Gastroesophageal sphincter (tissue), 3 donors: ENCODE data around the gene ZNF865.

Experiments used
- EP300 ChIP-seq: sonication (generic); formaldehyde crosslinking; IDR thresholded peaks from one replicate; pipeline ENCODE4 v1.6.1; 2017; ENCODE audit warnings: antibody characterized with exemption, mild to moderate bottlenecking
- POLR2AphosphoS5 ChIP-seq: sonication (generic); formaldehyde crosslinking; IDR thresholded peaks from one replicate; pipeline ENCODE4 v1.6.1; 2017; ENCODE audit warnings: antibody characterized with exemption
- TF ChIP-seq, protein P1 (sequence below), 4 experiments: fragments of 200-600 bp in 2 of 4; fragments of 450-650 bp in 2 of 4; sonication (generic) in 1 of 4; IDR thresholded peaks; one replicate each; pipeline ENCODE4 v1.5.1; 2017 to 2019; ENCODE audit warnings: antibody characterized with exemption in 4 of 4, mild to moderate bottlenecking in 2 of 4, moderate library complexity in 2 of 4

DNA sequence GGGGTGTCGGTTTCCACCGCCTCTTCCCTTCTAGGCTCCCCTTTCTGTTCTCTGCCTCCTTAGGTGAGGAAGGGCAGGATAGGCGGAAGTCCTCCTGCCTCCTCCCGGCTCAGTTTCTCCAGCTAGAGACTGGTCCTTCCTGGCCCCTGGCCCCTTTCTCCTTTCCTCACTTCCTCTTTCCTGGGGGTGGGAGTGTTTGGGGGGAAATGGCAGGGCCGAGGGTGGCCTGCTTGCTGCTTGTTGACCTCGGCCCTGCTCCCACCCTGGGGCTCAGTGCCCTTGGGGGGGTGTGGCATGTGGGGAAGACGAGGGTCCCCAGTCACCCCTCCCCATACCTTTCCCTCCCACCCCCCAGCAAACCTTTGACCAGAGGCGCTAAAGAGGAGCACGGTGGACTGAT lies 54.4 kb downstream of the ZNF865 start:
- TF ChIP-seq, protein P1, sequence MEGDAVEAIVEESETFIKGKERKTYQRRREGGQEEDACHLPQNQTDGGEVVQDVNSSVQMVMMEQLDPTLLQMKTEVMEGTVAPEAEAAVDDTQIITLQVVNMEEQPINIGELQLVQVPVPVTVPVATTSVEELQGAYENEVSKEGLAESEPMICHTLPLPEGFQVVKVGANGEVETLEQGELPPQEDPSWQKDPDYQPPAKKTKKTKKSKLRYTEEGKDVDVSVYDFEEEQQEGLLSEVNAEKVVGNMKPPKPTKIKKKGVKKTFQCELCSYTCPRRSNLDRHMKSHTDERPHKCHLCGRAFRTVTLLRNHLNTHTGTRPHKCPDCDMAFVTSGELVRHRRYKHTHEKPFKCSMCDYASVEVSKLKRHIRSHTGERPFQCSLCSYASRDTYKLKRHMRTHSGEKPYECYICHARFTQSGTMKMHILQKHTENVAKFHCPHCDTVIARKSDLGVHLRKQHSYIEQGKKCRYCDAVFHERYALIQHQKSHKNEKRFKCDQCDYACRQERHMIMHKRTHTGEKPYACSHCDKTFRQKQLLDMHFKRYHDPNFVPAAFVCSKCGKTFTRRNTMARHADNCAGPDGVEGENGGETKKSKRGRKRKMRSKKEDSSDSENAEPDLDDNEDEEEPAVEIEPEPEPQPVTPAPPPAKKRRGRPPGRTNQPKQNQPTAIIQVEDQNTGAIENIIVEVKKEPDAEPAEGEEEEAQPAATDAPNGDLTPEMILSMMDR (IDR thresholded peaks at IDR 0.05): no peak
- no peak for TF ChIP-seq EP300
- no peak for TF ChIP-seq POLR2AphosphoS5
